ENCODE data around the gene CTNNA3. TPM values are rescaled to one million over a fixed set of nuclear protein-coding genes. Genes with fewer than 3 reads are reported as not detected.

Gene CTNNA3
- total RNA-seq, 2 donors from 2014 or later, result 0.37 to 1.1 TPM

- no peak for DNase-seq
- no peak for TF ChIP-seq CTCF (IDR thresholded peaks at IDR 0.05)
- intact Hi-C loops (cut with DNase I), result no loop called here
- Histone ChIP-seq H3K4me1 (no peaks in the 10 kb centered on the region), H3K9ac (ENCODE audit: low read depth in 2 of 2, low read length in 2 of 2) (no peak overlapping the region), H3K36me3 (no peaks in the 10 kb centered on the region), H3K27ac (no peak overlapping the region), H3K4me3 (no peak overlapping the region), H3K9me3 (no peaks in the 10 kb centered on the region), H3K27me3 (no peaks in the 10 kb centered on the region)
These were observed 399.1 kb downstream of the CTNNA3 start for GRCh38 chr10:67296926-67297325.

- no peak for DNase-seq
- intact Hi-C loops (cut with DNase I), result no loop called here
- Histone ChIP-seq H3K4me1 (no peaks in the 10 kb centered on the region), H3K36me3 (no peaks in the 10 kb centered on the region), H3K27me3 (no peaks in the 10 kb centered on the region), H3K27ac (no peak overlapping the region), H3K9ac (ENCODE audit: low read depth in 2 of 2, low read length in 2 of 2) (no peak overlapping the region), H3K9me3 (no peaks in the 10 kb centered on the region), H3K4me3 (no peak overlapping the region)
- no peak for TF ChIP-seq CTCF (IDR thresholded peaks at IDR 0.05)
These were observed 407.1 kb downstream of the CTNNA3 start for GRCh38 chr10:67288688-67289410.

GRCh38 chr10:67284589-67284988, 411.4 kb downstream of the CTNNA3 start:
- Histone ChIP-seq H3K36me3 (no peaks in the 10 kb centered on the region), H3K27me3 (no peaks in the 10 kb centered on the region), H3K4me3 (no peak overlapping the region), H3K4me1 (no peaks in the 10 kb centered on the region), H3K27ac (no peak overlapping the region), H3K9ac (ENCODE audit: low read depth in 2 of 2, low read length in 2 of 2) (no peak overlapping the region), H3K9me3 (no peaks in the 10 kb centered on the region)
- no peak for TF ChIP-seq CTCF (IDR thresholded peaks at IDR 0.05)
- intact Hi-C loops (cut with DNase I), result no loop called here
- no peak for DNase-seq

GRCh38 chr10:67282871-67283270, 413.1 kb downstream of the CTNNA3 start:
- intact Hi-C loops (cut with DNase I), result no loop called here

GRCh38 chr10:67280405-67280804, 415.6 kb downstream of the CTNNA3 start:
- Histone ChIP-seq H3K27me3 (no peaks in the 10 kb centered on the region), H3K9ac (ENCODE audit: low read depth in 2 of 2, low read length in 2 of 2) (no peak overlapping the region), H3K4me1 (no peaks in the 10 kb centered on the region), H3K36me3 (no peaks in the 10 kb centered on the region), H3K27ac (no peak overlapping the region), H3K4me3 (no peak overlapping the region), H3K9me3 (no peaks in the 10 kb centered on the region)
- TF ChIP-seq CTCF (IDR thresholded peaks at IDR 0.05), result no peak
- no peak for DNase-seq
- intact Hi-C loops (cut with DNase I), result no loop called here

More at GRCh38 chr10:67282871-67283270, 413.1 kb downstream of the CTNNA3 start:
- H3K4me3 ChIP-seq, result no peak overlapping the region
- no peaks in the 10 kb centered on the region for H3K4me1 ChIP-seq
- no peak overlapping the region for H3K27ac ChIP-seq
- no peaks in the 10 kb centered on the region for H3K36me3 ChIP-seq
- no peak for DNase-seq
- H3K9ac ChIP-seq (ENCODE audit: low read depth in 2 of 2, low read length in 2 of 2), result no peak overlapping the region
- no peak for TF ChIP-seq CTCF (IDR thresholded peaks at IDR 0.05)
- H3K27me3 ChIP-seq, result no peaks in the 10 kb centered on the region
- H3K9me3 ChIP-seq, result no peaks in the 10 kb centered on the region

Data from colonic mucosa (tissue), 4 donors.